A549 (cell line): ENCODE measurements around the gene DNAH5.

ENCODE experiments used
- BHLHE40 ChIP-seq: IDR thresholded peaks from 2 replicates; pipeline ENCODE4 v1.6.1; 2012; ENCODE audit warnings: low read depth, low read length, inconsistent platforms
- CBX2 ChIP-seq: fragments of 200-600 bp; sonication (generic); IDR thresholded peaks from 2 replicates; pipeline ENCODE4 v1.6.1; 2016; ENCODE audit warnings: low read depth, mild to moderate bottlenecking, borderline replicate concordance
- CBX8 ChIP-seq: fragments of 200-600 bp; sonication (generic); IDR thresholded peaks from 2 replicates; pipeline ENCODE4 v1.6.1; 2016
- CTCF ChIP-seq: fragments of >200 bp; sonication (Bioruptor Twin); formaldehyde crosslinking; IDR thresholded peaks from 3 replicates; pipeline ENCODE4 v1.5.1; 2016
- E2F6 ChIP-seq: IDR thresholded peaks from 2 replicates; pipeline ENCODE4 v1.6.1; 2012; ENCODE audit warnings: low read depth, borderline replicate concordance
- EP300 ChIP-seq, 2 experiments: fragments of >200 bp; sonication (Bioruptor Twin); formaldehyde crosslinking; IDR thresholded peaks; 2 replicates in 1 of 2; 3 replicates in 1 of 2; pipeline ENCODE4 v1.6.1; 2016 to 2017
- FOSL2 ChIP-seq, 2 experiments: fragments of 450-650 bp in 1 of 2; fragments of >200 bp in 1 of 2; sonication (Bioruptor Twin) in 1 of 2; formaldehyde crosslinking; IDR thresholded peaks; 2 replicates each; pipeline versions ENCODE4 v1.5.0 to v1.6.1; 2016 to 2020; ENCODE audit warnings: mild to moderate bottlenecking in 1 of 2, moderate library complexity in 1 of 2
- MAFK ChIP-seq: fragments of 450-650 bp; IDR thresholded peaks from 2 replicates; pipeline ENCODE4 v1.6.1; 2014; ENCODE audit not compliant: partially characterized antibody
- MAX ChIP-seq: IDR thresholded peaks from 2 replicates; pipeline ENCODE4 v1.6.1; 2012
- MYC ChIP-seq: IDR thresholded peaks from 2 replicates; pipeline ENCODE4 v1.6.1; 2012; ENCODE audit warnings: mild to moderate bottlenecking, inconsistent platforms, low read length, improper control_type of control experiment, borderline replicate concordance
- POLR2A ChIP-seq: IDR thresholded peaks from 2 replicates; pipeline ENCODE4 v1.6.1; 2012; ENCODE audit warnings: mild to moderate bottlenecking, low read length
- POLR2AphosphoS2 ChIP-seq: conservative IDR thresholded peaks from 2 replicates; pipeline ENCODE4 v1.6.1; 2012; ENCODE audit warnings: low read length, improper control_type of control experiment, inconsistent platforms
- RAD21 ChIP-seq, 2 experiments: fragments of >200 bp in 1 of 2; sonication (Bioruptor Twin) in 1 of 2; formaldehyde crosslinking in 1 of 2; IDR thresholded peaks in 1 of 2; conservative IDR thresholded peaks in 1 of 2; 2 replicates in 1 of 2; 3 replicates in 1 of 2; pipeline ENCODE4 v1.6.1; 2012 to 2018; ENCODE audit warnings: inconsistent platforms in 1 of 2
- RFX5 ChIP-seq: fragments of 450-650 bp; IDR thresholded peaks from 2 replicates; pipeline ENCODE4 v1.7.1; 2014; ENCODE audit warnings: antibody characterized with exemption, mild to moderate bottlenecking, moderate library complexity

- TF ChIP-seq CBX8 (no peak), CTCF (no peak), MYC (no peak), POLR2A (no peak), MAFK (no peak), POLR2AphosphoS2 (no peak), RFX5 (no peak), RAD21 (conservative IDR thresholded peaks at IDR 0.05 in 1 of 2, IDR thresholded peaks at IDR 0.05 in 1 of 2) (no peak), FOSL2 (IDR thresholded peaks at IDR 0.05) (no peak), FOSL2 (CRISPR knock-in tag; IDR thresholded peaks at IDR 0.05) (no peak), MAX (no peak), BHLHE40 (no peak), CBX2 (no peak), EP300 (IDR thresholded peaks at IDR 0.05) (no peak), E2F6 (no peak)
These were observed 285.7 kb downstream of the DNAH5 start for GRCh38 chr5:13658761-13659160.
